Retinal pigment epithelial cell (primary cell): Measurements from ENCODE around the gene CAPN7.

Source experiments
- DNase-seq: peaks from one replicate; pipeline ENCODE4 v3.0.0-alpha.2; 2010; ENCODE audit warnings: low read depth
- H3K4me3 ChIP-seq: 2 replicates; pipeline ENCODE4 v1.5.1; 2011; ENCODE audit warnings: mild to moderate bottlenecking, low read length, control low read depth, moderate library complexity
- TF ChIP-seq, protein P1 (sequence below): conservative IDR thresholded peaks from 2 replicates; pipeline ENCODE4 v1.5.1; 2011; ENCODE audit warnings: low read depth, low read length, control low read depth, inconsistent platforms

The CAPN7 gene

DNA sequence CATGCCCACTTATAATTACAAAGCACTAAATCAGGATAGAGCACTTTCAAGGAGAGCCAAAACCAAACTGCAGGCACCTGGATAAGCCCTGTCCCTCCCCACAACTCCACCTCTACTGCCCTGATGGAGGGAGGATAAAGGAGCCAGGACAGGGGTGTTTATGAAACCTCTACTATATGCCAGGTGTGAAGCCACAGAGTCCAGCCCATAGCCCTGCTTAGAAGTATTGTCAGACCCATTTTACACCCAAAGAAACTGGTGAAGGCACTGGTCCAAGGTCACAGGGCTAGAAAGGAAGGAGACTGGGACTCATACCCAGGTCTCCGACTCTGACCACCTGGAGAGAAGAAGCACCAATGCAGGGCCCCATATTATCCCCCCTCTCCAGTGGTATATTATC is 77.7 kb downstream of the CAPN7 start:
- TF ChIP-seq, protein P1, sequence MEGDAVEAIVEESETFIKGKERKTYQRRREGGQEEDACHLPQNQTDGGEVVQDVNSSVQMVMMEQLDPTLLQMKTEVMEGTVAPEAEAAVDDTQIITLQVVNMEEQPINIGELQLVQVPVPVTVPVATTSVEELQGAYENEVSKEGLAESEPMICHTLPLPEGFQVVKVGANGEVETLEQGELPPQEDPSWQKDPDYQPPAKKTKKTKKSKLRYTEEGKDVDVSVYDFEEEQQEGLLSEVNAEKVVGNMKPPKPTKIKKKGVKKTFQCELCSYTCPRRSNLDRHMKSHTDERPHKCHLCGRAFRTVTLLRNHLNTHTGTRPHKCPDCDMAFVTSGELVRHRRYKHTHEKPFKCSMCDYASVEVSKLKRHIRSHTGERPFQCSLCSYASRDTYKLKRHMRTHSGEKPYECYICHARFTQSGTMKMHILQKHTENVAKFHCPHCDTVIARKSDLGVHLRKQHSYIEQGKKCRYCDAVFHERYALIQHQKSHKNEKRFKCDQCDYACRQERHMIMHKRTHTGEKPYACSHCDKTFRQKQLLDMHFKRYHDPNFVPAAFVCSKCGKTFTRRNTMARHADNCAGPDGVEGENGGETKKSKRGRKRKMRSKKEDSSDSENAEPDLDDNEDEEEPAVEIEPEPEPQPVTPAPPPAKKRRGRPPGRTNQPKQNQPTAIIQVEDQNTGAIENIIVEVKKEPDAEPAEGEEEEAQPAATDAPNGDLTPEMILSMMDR: no peak
- no peak for DNase-seq
- no peak overlapping the region for H3K4me3 ChIP-seq

DNA sequence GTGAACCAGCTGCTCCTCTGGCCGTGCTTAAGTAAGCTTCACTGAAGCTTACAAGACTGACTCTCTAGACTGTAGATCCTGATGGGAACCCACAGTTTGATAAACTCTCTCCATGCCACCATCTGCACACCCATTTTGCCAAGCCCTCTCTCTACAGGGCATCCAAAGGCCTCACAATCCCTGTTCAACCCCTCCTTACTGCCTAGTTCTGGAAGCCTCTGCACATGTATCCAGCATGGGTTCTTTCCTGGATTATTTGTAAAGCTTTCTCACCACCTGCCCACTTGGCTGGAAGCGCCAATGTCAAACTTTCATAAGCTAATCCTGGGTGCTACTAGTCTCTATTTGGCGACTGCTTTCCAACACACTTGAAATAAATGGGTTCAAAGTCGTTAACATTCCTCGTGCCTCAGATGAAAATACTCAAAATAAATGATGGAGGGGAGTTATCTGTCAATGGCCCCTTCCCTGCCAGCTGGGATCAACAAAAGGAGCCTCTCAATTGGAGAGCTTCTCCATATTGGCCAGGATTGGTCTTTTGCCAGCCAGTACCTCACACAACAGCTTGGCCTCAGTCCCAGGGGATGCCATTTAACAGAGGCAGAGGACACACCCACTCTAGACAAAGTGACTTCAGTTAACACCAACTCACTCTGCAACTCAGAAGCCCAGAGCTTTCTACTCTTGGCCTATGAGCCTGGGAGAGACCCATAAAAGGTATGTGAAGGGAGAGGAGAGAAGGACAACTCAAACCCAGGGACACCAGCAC is 78.3 kb downstream of the CAPN7 start:
- DNase-seq: no peak
- H3K4me3 ChIP-seq: no peak overlapping the region
- TF ChIP-seq, protein P1: no peak

DNA sequence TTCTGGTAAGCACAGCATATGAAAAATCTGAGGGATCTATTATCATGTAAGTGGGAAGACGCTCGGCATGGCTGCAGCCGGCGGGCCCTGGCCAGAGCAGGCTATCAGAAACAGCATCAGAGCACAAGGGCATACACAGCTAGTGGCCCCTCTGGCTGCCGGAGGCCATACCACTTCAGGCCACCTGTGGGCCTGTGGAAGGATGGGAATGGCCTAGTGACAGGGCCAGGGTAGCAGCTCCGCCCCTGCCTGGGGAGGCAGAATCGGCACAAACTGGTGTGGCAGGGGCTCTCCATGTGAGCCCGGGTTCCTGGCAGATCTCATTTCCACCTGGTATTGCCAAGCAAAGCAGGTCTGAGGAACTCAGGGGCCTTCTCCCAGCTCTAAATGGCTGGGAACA is 80.0 kb downstream of the CAPN7 start:
- no peak overlapping the region for H3K4me3 ChIP-seq
- TF ChIP-seq, protein P1: no peak
- no peak for DNase-seq

DNA sequence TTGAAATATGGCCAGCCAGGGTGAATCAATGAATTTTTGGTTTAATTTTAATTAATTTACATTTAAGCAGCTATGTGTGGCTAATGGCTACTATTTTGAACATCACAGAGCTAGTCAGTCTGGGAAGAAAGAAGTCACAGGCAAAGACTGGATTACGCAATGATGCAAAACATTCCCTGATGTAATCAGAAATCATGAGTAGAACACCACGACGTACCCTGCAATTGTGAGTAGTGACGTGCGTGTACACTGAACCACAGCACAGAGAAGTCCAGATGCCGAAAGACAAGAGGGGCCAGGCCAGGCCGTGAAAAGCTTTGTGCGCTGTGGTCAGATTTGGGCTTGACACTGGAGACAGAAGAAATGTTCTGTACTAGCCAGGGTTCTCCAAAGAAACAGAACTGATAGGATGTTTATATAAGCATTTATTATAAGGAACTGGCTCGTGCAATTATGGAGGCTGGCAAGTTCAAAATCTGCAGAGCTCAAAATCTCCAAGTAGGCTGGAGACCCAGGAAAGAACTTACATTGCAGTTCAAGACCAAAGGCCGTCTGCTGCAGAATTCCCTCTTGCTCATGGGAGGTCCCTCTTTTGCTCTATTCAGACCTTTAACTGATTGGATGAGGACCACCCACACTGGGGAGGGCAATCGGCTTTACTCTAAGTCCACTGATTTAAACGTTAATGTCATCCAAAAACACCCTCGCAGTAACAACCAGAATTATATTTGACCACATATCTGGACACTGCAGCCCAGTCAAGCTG is 81.7 kb downstream of the CAPN7 start:
- DNase-seq: no peak

DNA sequence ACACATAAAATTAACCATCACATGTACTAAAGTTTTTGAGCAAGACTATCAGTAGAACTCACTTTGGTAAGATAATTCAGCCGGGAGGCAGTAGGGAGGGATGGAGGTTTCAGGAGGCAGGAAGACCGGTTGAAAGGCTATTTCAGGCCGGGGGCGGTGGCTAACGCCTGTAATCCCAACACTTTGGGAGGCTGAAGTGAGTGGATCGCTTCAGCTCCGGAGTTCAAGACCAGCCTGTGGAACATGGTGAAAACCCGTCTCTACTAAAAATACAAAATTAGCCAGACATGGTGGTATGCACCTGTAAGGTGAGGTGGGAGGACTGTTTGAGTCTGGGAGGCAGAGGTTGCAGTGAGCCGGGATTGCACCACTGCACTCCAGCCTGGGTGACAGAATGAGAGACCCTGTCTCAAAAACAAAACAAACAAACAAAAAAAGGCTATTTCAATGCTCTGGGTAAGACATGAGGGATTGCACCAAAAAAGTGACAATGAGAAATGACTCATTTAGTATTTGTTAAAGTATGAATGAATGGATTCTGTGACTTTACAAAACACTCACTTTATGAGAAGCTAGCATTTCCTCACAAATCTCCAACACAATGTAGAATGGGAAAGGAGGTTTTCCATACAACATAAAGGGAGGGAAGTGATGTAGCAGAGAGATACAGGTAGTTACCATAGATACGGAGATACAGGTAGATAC is 82.4 kb downstream of the CAPN7 start:
- DNase-seq: no peak
- H3K4me3 ChIP-seq: no peak overlapping the region
- TF ChIP-seq, protein P1: no peak

More for the DNA sequence above, 81.7 kb downstream of the CAPN7 start:
- no peak overlapping the region for H3K4me3 ChIP-seq
- TF ChIP-seq, protein P1: no peak

DNA sequence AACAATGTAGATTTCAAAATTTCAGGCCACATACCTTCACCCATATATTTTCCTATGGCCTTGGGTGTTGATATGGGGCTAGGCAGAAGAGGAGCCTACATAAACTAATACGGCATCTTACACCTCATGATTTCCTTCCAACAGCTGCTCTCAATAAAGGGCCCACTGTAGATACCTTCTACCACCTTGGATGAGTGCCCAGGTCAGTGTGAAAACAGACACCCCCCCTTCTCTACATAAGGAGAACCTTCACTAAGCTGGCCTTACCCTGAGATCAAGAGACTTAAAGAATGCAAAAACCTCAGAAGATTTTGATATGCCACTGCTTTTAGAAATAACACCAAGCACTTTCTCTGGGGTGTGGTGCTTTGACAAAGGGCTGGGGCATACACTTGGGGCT is 83.6 kb downstream of the CAPN7 start:
- no peak for DNase-seq
- TF ChIP-seq, protein P1: no peak
- H3K4me3 ChIP-seq: no peak overlapping the region
